Limb (tissue), 2 donors: ENCODE measurements around the gene EN1.

Experiments used
- DNase-seq, 2 donors: peaks; one replicate each; pipeline ENCODE4 v3.0.0-alpha.2; 2016; ENCODE audit errors: extremely low spot score in 2 of 2

EN1 gene

DNA sequence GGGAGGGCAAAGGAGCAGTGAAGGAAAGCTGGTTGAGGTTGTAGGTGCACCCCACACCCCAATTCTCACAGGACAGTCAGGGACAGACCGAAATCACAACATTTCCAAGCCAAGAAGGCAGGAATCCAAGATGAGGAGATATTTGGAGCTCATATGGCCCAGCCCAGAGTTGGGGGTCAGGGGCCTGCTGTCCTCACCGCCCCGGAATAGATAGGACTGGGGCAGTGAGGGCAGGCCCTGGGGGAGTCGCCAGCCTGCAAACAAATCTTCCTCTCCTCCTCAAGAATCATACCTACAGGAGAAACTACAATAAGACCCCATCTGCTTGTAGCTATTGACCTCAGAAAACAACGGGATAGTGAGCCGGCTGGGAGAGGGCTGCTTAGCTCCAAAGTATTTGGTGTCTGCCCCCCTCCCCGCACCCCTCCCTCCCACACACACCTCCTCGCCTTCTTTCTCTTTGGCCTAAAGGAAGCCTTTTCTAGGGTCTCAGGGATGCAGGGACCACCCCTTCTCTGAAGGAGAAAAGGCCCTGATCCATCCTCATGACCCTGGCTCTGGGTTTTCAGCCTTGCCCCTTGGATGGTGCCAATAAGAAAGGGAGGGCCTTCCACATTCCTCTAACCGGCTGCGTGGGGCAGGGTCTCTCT is 3.8 kb downstream of the EN1 start:
- DNase-seq: no peak

DNA sequence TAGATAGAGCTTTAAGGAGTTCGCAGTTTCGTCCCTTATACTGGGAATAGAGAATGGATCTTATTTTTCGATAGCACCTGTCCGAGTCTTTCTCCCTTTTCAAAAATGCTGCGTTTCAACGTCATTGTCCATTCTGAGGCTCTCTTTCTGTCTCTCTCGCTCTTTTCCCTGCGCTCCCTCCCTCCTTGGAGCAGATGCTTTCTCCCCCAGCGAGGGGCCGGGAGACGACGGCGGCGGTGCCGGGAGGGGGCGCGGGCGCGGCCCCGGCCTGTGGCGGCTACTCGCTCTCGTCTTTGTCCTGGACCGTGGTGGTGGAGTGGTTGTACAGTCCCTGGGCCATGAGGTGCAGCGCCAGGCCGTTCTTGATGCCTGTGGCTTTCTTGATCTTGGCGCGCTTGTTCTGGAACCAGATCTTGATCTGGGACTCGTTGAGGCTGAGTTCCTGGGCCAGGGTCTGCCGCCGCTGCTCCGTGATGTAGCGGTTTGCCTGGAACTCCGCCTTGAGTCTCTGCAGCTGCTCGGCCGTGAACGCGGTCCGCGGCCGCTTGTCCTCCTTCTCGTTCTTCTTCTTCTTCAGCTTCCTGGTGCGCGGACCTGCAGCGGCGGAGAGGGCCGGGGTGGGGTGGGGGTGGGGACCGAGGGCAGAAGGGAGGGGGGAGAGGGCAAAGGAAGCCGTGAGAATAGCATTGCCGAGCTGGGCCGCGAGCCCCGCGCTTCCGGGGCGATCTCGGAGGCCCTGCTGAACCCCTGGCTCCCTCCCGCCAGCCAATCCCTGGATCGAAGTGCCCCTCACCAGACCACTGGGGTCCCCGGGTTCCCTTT is 4.6 kb downstream of the EN1 start:
- DNase-seq: peak in 1 of 2 donors; percentile 77

DNA sequence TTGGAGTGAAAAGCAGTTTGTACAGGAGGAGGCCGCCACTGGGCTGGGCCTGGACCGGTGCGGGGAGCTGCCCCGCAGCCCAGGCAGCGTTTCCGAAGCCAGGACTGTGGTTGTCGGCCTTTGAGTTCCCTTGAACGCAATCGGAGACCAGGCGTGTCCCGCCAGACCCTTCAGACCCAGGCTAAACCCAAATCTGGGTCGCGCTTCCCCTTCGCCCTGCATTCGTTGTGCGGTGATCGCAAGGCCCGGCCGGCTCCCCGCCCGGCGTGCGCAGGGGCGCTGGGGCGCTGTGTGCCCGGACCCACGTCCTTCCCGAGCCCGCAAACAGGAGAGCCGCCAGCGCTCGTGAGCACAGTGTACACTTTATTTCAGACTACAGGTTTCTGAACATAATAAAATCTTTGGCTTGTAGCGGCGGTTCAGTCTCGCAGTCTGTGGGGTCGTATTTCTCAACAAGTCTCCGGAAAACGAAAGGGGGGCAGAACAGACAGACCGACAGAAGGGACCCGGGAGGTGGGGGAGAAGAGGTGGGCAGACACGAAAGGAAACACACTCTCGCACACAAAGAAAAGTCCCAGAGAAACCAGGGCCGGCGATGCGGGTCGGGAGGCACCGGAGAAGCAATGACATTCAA is 5.5 kb downstream of the EN1 start:
- peak in 1 of 2 donors; percentile 76 for DNase-seq

DNA sequence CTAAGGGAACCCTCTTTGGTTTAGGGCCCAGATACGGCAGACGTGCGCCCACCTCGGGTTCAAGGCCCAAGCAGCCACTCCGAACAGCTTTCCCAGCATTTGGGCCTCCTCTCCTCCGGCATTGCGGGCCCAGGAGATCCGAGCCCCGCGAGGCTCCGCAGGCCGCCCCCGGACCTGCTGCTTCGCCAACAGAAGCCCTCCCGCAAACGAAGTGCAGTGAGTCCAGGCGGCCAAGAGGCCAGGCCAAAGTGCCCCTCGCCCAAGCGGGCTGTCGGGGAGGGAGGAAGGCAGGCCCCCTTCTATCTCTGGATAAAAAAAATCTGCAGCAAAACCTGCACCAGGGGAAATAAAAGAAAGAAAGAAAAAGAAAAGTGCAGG is 6.0 kb downstream of the EN1 start:
- no peak for DNase-seq

DNA sequence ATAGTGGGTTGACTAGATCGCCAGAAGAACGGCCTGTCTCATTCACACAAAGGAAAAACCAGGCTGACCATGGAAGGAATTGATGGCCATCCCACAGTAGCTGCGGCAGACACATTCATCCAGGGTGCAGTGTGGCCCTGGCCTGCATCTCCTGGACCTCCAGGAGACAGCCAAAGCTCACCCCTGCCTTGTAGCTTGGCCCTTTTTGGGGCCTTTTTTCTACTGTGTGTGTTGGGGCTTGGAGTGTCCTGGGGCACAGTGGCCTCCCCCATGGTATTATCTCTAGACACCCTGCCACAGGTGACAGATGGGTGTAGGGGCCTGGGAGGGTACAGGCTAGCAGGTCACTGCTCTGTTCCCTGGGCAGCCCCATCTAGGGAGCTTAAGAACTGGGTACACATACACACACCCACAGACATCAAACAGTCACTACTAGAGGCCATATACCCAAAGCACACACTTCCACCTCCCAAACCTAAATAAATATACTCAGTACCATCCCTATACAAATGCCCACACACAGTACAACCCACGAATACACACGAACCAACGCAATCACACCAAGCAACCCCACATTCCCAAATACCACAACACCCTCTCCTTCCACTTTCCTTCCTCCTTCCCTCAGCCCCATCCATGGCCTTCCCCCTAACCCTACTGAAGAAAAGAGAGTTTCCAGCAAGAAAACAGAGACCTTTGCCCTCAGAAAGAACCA is 8.6 kb downstream of the EN1 start:
- DNase-seq: no peak

DNA sequence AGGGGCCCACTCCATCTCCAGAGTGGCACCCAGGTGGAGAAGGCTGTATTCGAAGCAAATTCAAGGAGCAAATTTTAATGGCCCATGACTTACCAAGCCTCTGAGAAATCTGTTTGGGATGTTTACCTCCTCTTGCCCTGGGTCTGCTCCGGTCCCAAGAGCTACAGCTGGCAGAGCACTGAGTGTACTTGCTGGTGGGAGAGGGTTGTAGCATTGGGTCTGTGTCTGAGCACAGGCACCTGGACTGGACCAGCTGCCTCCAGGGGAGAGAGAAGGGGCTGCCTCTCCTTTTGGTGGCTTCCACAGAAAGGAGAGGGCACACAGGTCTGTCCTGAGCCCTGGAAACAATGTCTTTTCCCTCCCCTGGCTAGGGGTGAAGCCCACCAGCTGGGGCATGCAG is 9.8 kb downstream of the EN1 start:
- no peak for DNase-seq

DNA sequence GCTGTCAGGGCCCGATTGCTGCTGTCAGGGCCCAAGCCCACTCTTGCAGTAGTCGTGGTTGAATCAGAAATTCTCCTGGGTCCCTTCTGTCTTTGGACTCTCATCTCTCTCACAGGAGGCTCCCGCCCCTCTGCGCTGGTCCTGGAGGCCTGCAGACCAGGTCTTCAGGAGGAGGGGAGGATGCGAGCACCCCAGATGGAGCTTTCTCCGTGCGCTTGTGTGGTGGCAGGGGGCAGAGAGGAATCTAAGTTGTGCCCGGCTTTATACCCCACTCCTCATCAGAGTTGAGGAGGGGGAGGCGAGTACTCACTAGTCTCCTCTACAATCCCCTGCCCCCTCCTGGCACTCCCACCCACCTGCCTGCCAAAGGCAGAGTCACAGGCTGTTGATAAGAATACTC is 10.4 kb downstream of the EN1 start:
- no peak for DNase-seq

DNA sequence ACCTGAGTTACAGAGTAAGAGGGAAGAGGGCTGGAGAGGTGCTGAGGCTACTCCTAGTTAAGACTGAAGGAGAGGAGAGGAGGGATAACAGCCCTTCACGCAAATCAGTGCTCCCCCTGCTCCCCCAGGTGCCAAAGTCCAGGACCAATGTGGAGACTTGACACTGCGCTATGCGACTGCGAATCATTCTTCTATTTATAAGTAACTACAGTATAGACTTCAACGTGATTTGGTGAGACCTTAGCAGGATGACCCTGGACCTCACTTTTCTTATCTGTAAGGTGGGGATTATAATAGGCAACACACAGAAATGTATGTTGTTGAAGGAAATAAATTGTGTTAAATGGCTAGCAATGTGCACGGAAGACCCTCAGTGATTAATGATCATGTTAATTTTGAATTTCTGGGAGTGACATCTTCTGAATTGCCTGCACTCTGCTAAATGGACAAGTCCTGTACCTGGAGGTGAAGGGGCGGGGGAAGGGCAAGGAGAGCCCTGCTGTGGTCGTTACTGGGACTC is 11.0 kb downstream of the EN1 start:
- DNase-seq: no peak

DNA sequence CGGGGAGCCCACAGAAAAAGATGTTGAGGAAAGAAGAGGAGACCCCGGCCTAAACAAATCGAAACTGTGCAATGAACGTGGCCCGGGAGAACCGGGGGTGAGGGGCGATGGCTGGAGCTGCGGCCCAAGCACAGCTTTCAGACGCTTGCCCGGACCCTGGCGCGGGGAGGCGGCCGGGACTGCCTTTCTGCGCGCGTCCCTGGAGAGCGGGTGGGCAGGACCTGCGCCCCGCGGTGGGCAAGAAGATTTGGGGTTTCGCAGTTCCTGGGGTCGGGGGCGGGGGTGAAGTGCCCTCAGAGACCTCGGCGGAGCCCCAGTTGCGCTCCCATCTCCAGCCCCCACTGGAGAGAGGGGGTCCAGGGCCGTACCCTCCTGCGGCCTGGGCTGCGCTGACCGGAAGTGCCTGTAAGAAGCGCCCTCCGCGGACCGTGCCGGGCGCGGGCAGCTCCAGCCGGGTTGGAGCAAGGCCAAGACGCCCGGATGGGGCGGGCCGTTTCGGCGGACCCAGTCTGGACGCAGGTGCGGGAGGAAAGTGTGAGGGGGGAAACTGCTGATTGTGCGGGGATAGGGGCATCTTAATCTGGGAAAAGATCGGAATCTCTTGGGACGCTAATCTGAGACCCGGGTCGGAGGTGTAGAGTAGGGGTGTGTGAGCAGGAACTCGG is 11.6 kb downstream of the EN1 start:
- no peak for DNase-seq

DNA sequence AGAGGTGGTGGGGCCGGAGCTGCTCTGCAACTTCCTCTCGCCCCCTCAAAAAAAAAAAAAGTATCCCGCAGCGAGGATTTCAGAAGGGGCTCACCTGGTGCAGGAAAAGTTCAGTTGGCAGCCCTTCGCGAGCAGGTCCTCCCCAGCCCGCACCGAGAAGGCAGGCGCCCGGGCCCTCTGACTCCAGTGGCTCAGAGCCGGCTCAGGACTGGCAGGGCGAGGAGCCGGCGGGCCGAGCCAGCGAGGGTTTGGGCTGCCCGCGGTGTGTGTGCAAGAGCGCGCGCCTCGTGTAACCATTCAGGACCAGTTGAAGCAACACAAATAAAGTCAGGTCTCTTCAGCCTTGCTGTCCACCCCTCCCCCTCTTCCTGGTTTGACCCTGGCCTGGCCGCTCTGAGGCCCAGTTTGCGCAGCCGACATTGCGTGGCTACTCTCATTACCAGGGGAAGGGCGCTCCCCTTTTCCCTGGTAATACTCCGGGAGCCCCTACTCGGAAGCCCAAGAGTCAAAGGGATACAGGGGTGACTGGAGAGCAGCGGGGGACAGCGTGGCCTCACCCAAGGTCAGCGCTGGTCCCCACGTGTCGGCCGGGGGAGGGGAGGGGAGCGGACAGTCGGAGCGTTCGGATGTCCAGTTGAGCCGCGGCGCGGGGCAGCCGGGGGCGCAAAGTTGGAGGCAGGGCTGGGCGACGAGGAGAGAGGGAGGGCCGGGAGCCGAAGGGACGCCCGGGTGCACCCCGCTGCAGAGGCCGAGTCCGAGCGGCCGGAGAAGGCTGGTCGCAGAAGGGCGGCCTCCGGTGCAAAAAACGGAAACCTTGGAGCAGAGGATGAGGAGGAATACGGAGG is 12.3 kb downstream of the EN1 start:
- DNase-seq: no peak

DNA sequence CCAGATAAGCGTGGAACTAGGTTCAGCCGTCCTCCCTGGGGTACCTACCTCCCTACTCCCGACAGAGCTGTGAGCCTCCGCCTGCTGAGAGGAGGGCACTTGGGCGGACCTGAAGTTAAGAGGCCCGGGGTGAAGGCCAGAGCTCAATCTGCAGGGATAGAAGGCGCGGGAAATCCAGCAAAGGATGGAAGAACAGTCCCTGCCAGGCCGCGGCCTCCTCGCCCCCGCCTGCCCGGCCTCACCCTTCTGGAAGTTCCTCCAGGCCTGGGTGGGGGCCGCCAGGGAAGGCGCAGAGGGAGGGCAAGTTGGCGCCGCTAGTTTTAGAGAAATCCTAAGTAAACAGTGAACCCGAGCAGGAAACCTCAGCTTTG is 13.0 kb downstream of the EN1 start:
- DNase-seq: no peak

DNA sequence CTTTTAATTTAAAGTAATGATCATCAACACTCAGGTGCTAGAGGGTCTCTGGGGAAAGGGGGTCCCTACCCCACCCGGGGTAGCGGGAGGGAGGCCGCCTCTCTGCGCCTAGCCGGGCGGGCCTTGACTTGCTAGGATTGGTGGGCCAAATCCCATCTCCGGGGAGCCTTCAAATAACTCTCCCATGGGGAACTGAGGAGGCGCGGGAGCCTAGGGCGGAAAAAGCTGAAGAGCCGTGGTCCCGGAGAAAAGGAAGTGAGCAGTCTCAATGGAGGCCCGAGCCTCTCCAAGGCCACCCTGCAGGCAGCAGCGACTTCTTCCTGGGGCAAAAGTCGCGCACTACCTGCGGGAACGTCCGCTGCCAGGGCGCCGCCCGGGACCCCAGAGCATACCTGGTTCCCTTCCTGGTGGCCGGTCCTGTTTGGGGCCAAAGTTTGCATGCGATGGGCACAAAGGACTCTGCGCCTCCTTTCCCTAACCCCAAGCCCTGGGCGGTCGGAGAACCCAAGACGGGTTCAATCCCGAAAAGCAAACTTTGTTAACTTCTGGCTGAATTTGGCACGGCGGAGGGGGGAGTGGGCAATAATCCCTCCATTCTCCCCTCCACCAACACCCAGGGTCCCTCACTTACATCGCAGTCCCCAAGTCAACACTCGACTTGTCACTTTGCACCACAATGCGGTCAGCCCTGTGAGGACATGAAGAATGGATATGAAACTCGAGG is 13.6 kb downstream of the EN1 start:
- no peak for DNase-seq

DNA sequence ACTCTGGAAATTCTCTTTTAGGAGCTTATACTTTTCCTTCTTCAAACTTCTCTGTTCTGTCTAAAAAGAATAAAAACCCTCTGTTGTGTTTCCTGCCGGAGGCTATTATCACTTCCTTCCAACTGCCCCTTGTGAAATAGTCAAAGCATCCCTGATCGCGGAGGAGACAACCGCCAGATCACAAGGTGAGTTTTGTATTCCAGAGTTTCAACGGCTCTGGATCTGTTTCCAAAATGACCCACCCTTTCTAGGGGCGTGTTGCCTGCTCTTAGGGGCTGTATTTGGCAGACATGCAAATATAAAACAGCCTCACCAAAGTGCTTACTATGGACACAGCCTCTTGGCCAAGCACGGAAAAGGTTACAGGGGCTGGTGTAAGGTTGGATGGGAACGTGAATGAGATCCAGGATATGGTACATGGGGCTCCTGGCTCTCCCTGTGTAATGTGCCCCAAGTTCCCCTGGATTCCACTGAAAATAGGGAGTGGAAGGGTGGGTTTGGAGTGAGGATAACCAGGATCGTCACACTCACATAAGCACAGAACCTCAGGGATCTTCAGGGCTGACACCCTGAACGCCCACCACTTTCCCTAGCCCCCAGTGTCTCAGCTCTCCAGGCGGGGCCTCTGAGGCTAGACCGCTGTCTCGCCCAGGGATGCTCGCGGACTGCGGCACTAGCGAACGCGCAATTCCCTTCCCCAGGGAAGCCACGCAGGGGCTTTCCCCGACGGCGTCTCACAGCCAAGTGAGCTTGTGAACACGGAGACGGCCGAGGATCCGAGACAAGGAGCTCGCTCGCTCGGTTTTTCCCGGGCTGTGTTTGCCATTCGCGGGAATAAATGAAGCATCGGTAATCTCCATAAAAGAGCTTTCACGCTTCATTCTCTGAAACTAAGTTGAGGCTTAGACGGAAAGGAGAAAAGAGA is 14.4 kb downstream of the EN1 start:
- DNase-seq: no peak

DNA sequence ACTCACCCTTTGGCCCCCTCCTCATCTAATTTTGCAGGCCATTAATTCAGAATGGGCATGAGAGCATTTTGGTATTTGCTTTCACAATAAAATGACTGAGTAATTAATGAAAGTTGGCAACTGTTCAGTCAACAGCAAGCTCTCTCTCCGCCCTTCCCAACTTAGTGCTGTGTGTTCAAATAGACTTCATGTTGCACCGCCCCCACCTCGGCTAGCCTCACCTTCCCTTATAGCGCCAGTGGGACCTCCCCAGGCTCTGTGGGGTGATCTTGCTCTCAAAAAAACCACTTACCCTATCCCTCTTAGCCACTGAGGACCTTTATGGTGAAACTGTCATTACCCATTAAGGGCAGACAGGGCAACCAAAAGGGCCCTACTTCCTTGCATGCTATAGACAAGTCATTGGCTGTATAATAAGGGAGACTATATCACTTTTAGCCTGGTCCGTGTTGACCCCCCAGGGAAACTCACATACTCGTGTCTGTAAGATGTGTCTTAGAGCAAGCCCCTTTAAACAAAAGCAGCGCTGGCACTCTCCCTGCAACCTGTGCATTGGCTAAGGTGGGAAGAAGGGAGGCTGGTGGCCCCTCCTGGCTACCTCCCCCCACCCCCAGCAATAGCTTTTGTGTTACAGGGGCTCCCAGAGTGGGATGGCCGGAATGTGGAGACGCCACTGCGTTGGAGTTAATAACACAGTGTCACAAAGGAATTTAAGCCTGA is 15.2 kb downstream of the EN1 start:
- DNase-seq: no peak

DNA sequence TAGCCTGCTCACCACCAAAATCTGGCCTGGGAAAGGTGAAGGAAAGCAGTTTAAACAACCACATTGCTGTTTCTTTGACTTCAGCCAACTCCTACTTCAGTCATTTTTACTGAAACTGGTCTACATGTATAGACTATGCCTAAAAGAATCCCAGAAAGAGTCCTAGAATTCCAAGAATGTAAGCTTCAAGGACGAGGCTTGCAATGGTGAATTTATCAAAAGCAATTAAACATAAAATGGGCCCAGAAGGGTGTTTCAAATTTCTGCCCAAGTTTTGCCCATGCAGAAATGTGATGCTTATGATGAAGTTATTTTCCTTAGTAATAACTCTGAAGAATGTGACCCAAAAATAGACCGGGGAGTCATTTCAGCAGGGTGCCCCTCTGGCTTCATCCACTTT is 16.6 kb downstream of the EN1 start:
- DNase-seq: no peak

DNA sequence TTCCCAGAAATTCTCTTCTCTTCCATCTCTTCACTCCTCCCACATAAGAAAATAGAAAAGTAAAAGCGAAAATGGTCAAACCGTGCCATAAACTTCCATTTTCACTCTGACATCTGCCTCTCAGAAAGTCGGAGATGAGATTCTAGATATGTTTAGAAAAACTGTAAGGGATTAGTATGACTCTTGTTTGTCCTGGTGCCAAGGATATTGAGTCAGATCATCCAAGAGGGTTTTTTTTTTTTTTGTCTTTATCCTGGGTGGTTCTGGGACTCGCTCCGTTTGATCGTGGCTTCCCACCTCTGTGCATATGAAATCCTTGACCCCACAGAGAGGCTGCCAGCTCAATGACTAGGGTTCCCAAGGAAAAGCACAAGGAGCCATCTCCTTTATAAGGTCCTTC is 17.3 kb downstream of the EN1 start:
- no peak for DNase-seq

DNA sequence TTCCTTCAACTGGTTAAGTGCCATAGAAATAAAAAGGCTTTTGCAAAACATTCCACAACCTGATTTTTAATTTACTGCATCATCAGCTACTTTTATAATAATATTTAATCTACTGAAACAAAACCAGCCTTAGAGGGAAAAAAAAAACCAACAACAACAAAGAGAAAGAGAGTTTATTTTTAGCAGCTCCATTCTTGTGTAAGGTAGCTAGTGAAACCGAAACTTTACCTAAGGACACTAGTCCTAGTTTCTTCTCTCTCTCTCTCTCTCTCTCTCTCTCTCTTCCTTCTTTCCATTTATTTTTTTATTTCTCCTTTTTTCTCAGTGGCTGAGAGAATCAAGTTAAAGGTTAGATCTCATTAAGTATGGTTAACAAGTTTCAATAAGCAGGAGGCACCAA is 21.4 kb downstream of the EN1 start:
- DNase-seq: no peak

DNA sequence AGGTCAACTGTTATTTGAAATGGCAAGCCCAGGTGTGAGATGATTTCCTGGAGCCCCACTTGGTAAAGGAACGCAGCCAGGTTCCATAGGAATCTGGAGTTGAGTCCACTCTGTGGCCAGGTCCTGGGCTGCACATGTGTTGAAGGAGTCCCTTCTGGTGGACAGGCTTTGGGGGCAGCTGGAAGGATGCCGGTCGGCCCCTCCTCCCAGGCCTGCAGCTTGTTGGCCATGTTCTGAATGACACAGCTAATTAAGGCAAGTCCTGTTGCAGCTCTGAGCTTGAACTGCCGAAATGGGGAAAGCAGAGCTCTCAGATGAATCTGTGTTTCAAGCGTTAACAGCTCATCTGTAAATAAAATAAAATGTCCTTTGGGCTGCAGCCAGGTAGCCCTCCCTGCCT is 23.8 kb downstream of the EN1 start:
- DNase-seq: no peak
